Mucosa of descending colon (tissue), 3 donors: ENCODE results near the gene TMEM203. TPM values are rescaled to one million over a fixed set of nuclear protein-coding genes. Genes with fewer than 3 reads are reported as not detected.
A peak's percentile ranks its signal among the peaks of the same experiment; 100 is the strongest.

ENCODE experiments used
- ATAC-seq: fragments of 200-7000 bp; cut with Tn5 transposase; one replicate; pipeline ENCODE4 v1.9.1; 2020; ENCODE audit warnings: mild to moderate bottlenecking, moderate library complexity
- DNase-seq, 3 donors: peaks; one replicate each; pipeline ENCODE4 v3.0.0-alpha.2; 2020
- H3K36me3 ChIP-seq: fragments of 200-600 bp; one replicate; pipeline ENCODE4 v1.8.0; 2021; ENCODE audit warnings: low read depth, mild to moderate bottlenecking
- H3K4me1 ChIP-seq: fragments of 200-600 bp; one replicate; pipeline ENCODE4 v1.8.0; 2021; ENCODE audit warnings: low read depth, mild to moderate bottlenecking
- H3K4me3 ChIP-seq: fragments of 200-600 bp; one replicate; pipeline ENCODE4 v1.8.0; 2021; ENCODE audit warnings: mild to moderate bottlenecking
- H3K9me3 ChIP-seq: fragments of 200-600 bp; one replicate; pipeline ENCODE4 v1.8.0; 2021; ENCODE audit warnings: mild to moderate bottlenecking
- CTCF ChIP-seq: fragments of 200-600 bp; IDR thresholded peaks from one replicate; pipeline ENCODE4 v1.8.0; 2022; ENCODE audit warnings: antibody characterized with exemption, mild to moderate bottlenecking
- intact Hi-C, 2 donors: fragments of 100-400 bp; cut with DNase I in 1 of 2; cut with micrococcal nuclease in 1 of 2; formaldehyde crosslinking; loops; one replicate each; pipeline versions ENCODE4 v1.11.0 to v1.11.1; 2022; cut with DNase I, micrococcal nuclease
- total RNA-seq, 3 donors: library from RNA; stranded (reverse); fragmentation: NEBNext Ultra II Directional in 2 of 3; extraction: Animal tissue kit (Norgen Biotek cat#: 25700) in 2 of 3; gene quantifications; one replicate each; pipeline versions ENCODE4 v1.2.1 to v1.2.4, GENCODE V29; 2021 to 2023
- donor health status: DM: no; HTN: no; CAD: no; lungs with moderate emphysema.
- donor health status: DM: no; HTN: no; CAD: no.
- donor health status: DM: no; HTN: yes; CAD: no.

TMEM203 gene
- total RNA-seq, 3 donors from 2014 or later, result 30.6 to 40.4 (median 40.0) TPM

- peak; percentile 6 for ATAC-seq
- Histone ChIP-seq H3K36me3 (no peaks in the 10 kb centered on the region), H3K4me1 (peaks cover 24% of the 10 kb centered on the region), H3K4me3 (no peak overlapping the region), H3K9me3 (no peaks in the 10 kb centered on the region)
- no peak for TF ChIP-seq CTCF
- peak in 1 of 3 donors; percentile 19 for DNase-seq
- intact Hi-C loops, result no loop called here
Measured at GRCh38 chr9:137229903-137230704, 24.7 kb upstream of the TMEM203 start.

- Histone ChIP-seq H3K36me3 (no peaks in the 10 kb centered on the region), H3K9me3 (no peaks in the 10 kb centered on the region), H3K4me3 (no peak overlapping the region), H3K4me1 (peaks cover 25% of the 10 kb centered on the region)
- TF ChIP-seq CTCF, result no peak
- ATAC-seq (no peak), DNase-seq (no peak)
- intact Hi-C loops, result no loop called here
Measured at GRCh38 chr9:137228968-137229896, 23.8 kb upstream of the TMEM203 start.

GRCh38 chr9:137228506-137228967 lies 23.1 kb upstream of the TMEM203 start:
- DNase-seq, result no peak
- no peak for ATAC-seq
- no peak for TF ChIP-seq CTCF
- intact Hi-C loops, result no loop called here
- H3K9me3 ChIP-seq, result no peaks in the 10 kb centered on the region
- H3K4me3 ChIP-seq, result no peak overlapping the region
- peaks cover 29% of the 10 kb centered on the region for H3K4me1 ChIP-seq
- no peaks in the 10 kb centered on the region for H3K36me3 ChIP-seq

GRCh38 chr9:137227853-137228505 lies 22.5 kb upstream of the TMEM203 start:
- ATAC-seq (no peak), DNase-seq (no peak)
- H3K4me3 ChIP-seq, result no peak overlapping the region
- H3K4me1 ChIP-seq, result peaks cover 31% of the 10 kb centered on the region
- no peaks in the 10 kb centered on the region for H3K9me3 ChIP-seq
- no peaks in the 10 kb centered on the region for H3K36me3 ChIP-seq
- TF ChIP-seq CTCF, result no peak
- intact Hi-C loops, result no loop called here

- Histone ChIP-seq H3K9me3 (no peaks in the 10 kb centered on the region), H3K36me3 (no peaks in the 10 kb centered on the region), H3K4me1 (peaks cover 38% of the 10 kb centered on the region), H3K4me3 (no peak within 1 kb of the TSS)
- peak; percentile 74 for TF ChIP-seq CTCF
- DNase-seq (peak; percentile 85 to 91 (median 88)), ATAC-seq (peak; percentile 57)
- intact Hi-C loops, result no loop called here
Measured at GRCh38 chr9:137227054-137227852, 21.8 kb upstream of the TMEM203 start, which contains the start of gene RNF224. Gene RNF224 (plus strand): TSS chr9:137227502. CDS start chr9:137228336, 834 bp downstream.
